ENCODE data around the gene MYO3A. TPM values are rescaled to one million over a fixed set of nuclear protein-coding genes. Genes with fewer than 3 reads are reported as not detected.
"Not testable (repeated sequence)": the region's sequence is repeated elsewhere in the genome, so short reads cannot be mapped to it uniquely, and the experiment has no call there.

MYO3A gene
- total RNA-seq, 1 donor from 2014 or later, result 1.1 TPM

GRCh38 chr10:26090762-26091161 is 156.7 kb downstream of the MYO3A start:
- no peak for DNase-seq
- Mint-ChIP-seq H3K27me3 (peaks cover 5% of the 10 kb centered on the region), H3K36me3 (ENCODE audit: low read depth) (no peaks in the 10 kb centered on the region), H3K9me3 (no peaks in the 10 kb centered on the region), H3K27ac (no peak overlapping the region), H3K4me1 (no peaks in the 10 kb centered on the region), H3K4me3 (no peak overlapping the region)
- ATAC-seq (ENCODE audit: low read depth), result no peak
- ChIA-PET POLR2A (no interaction called here), CTCF (no interaction called here)
- intact Hi-C loops (cut with micrococcal nuclease), result no loop called here
- TF ChIP-seq CTCF (IDR thresholded peaks at IDR 0.05), result no peak

GRCh38 chr10:26093229-26093628 is 159.2 kb downstream of the MYO3A start:
- no peak for ATAC-seq (ENCODE audit: low read depth)
- no peaks in the 10 kb centered on the region for H3K9me3 Mint-ChIP-seq
- ChIA-PET CTCF (no interaction called here), POLR2A (no interaction called here)
- H3K36me3 Mint-ChIP-seq (ENCODE audit: low read depth), result no peaks in the 10 kb centered on the region
- H3K4me1 Mint-ChIP-seq, result no peaks in the 10 kb centered on the region
- no peak for DNase-seq
- no peak overlapping the region for H3K27ac Mint-ChIP-seq
- TF ChIP-seq CTCF (IDR thresholded peaks at IDR 0.05), result no peak
- H3K27me3 Mint-ChIP-seq, result no peaks in the 10 kb centered on the region
- H3K4me3 Mint-ChIP-seq, result no peak overlapping the region
- intact Hi-C loops (cut with micrococcal nuclease), result no loop called here

GRCh38 chr10:26095781-26096180 is 161.8 kb downstream of the MYO3A start:
- no peaks in the 10 kb centered on the region for H3K4me1 Mint-ChIP-seq
- no peaks in the 10 kb centered on the region for H3K27me3 Mint-ChIP-seq
- H3K27ac Mint-ChIP-seq, result no peak overlapping the region
- peaks cover 3% of the 10 kb centered on the region for H3K9me3 Mint-ChIP-seq
- intact Hi-C loops (cut with micrococcal nuclease), result no loop called here
- no peak overlapping the region for H3K4me3 Mint-ChIP-seq
- DNase-seq (no peak), ATAC-seq (ENCODE audit: low read depth) (no peak)
- ChIA-PET CTCF (no interaction called here), POLR2A (no interaction called here)
- no peaks in the 10 kb centered on the region for H3K36me3 Mint-ChIP-seq (ENCODE audit: low read depth)
- no peak for TF ChIP-seq CTCF (IDR thresholded peaks at IDR 0.05)

- H3K9me3 Mint-ChIP-seq; H3K36me3 Mint-ChIP-seq (ENCODE audit: low read depth); H3K4me1 Mint-ChIP-seq; POLR2A ChIA-PET; H3K27me3 Mint-ChIP-seq; ATAC-seq (ENCODE audit: low read depth); H3K27ac Mint-ChIP-seq; DNase-seq; intact Hi-C loops (cut with micrococcal nuclease); CTCF ChIA-PET; H3K4me3 Mint-ChIP-seq: not testable (repeated sequence)
Measured at GRCh38 chr10:26097549-26097948, 163.5 kb downstream of the MYO3A start.

- no peak for DNase-seq
- no peaks in the 10 kb centered on the region for H3K36me3 Mint-ChIP-seq (ENCODE audit: low read depth)
- H3K9me3 Mint-ChIP-seq, result no peaks in the 10 kb centered on the region
- no peak for TF ChIP-seq CTCF (IDR thresholded peaks at IDR 0.05)
- H3K4me1 Mint-ChIP-seq, result no peaks in the 10 kb centered on the region
- no peak overlapping the region for H3K27ac Mint-ChIP-seq
- intact Hi-C loops (cut with micrococcal nuclease), result no loop called here
- ChIA-PET POLR2A (no interaction called here), CTCF (no interaction called here)
- H3K4me3 Mint-ChIP-seq, result no peak overlapping the region
- ATAC-seq (ENCODE audit: low read depth), result no peak
- H3K27me3 Mint-ChIP-seq, result peaks cover 3% of the 10 kb centered on the region
Measured at GRCh38 chr10:26112532-26112931, 178.5 kb downstream of the MYO3A start.

- Mint-ChIP-seq H3K9me3 (peaks cover 2% of the 10 kb centered on the region), H3K36me3 (ENCODE audit: low read depth) (no peaks in the 10 kb centered on the region), H3K27ac (no peak overlapping the region), H3K4me3 (no peak overlapping the region), H3K27me3 (no peaks in the 10 kb centered on the region), H3K4me1 (no peaks in the 10 kb centered on the region)
- POLR2A ChIA-PET, result no interaction called here
- ATAC-seq (ENCODE audit: low read depth), result no peak
- intact Hi-C loops (cut with micrococcal nuclease), result no loop called here
- CTCF ChIA-PET, result no interaction called here
- DNase-seq, result no peak
- TF ChIP-seq CTCF (IDR thresholded peaks at IDR 0.05), result no peak
Measured at GRCh38 chr10:26138613-26139012, 204.6 kb downstream of the MYO3A start.

Measured in activated B cell treated with CpG ODN at 0.5 μM for 24 hours (primary cell).